Fibroblast of upper back skin (primary cell): ENCODE results near the gene SMCHD1.
"Not testable (repeated sequence)": the region's sequence is repeated elsewhere in the genome, so short reads cannot be mapped to it uniquely, and the experiment has no call there.

Experiments
- DNase-seq: peaks from one replicate; pipeline ENCODE4 v3.0.0-alpha.2; 2013

The SMCHD1 gene

GRCh38 chr18:2660849-2661248 lies 5.3 kb downstream of the SMCHD1 start:
- not testable (repeated sequence) for DNase-seq

- not testable (repeated sequence) for DNase-seq
These were observed 6.8 kb downstream of the SMCHD1 start for GRCh38 chr18:2662288-2662687.

GRCh38 chr18:2662990-2663389 lies 7.5 kb downstream of the SMCHD1 start:
- no peak for DNase-seq

- no peak for DNase-seq
These were observed 16.9 kb downstream of the SMCHD1 start for GRCh38 chr18:2672410-2672809.

GRCh38 chr18:2672872-2673271 lies 17.3 kb downstream of the SMCHD1 start:
- DNase-seq, result no peak

- not testable (repeated sequence) for DNase-seq
These were observed 23.4 kb downstream of the SMCHD1 start for GRCh38 chr18:2678933-2679332.

- no peak for DNase-seq
These were observed 24.8 kb downstream of the SMCHD1 start for GRCh38 chr18:2680216-2680792.

- no peak for DNase-seq
These were observed 26.6 kb downstream of the SMCHD1 start for GRCh38 chr18:2681993-2682603.

GRCh38 chr18:2683055-2683454 lies 27.5 kb downstream of the SMCHD1 start:
- no peak for DNase-seq

GRCh38 chr18:2686349-2686968 lies 30.9 kb downstream of the SMCHD1 start:
- DNase-seq, result no peak

GRCh38 chr18:2687390-2688001 lies 32.0 kb downstream of the SMCHD1 start:
- no peak for DNase-seq

GRCh38 chr18:2692508-2692907 lies 37.0 kb downstream of the SMCHD1 start:
- DNase-seq, result no peak

GRCh38 chr18:2697184-2697583 lies 41.7 kb downstream of the SMCHD1 start:
- no peak for DNase-seq

- no peak for DNase-seq
These were observed 43.5 kb downstream of the SMCHD1 start for GRCh38 chr18:2699001-2699400.

- DNase-seq, result no peak
These were observed 49.0 kb downstream of the SMCHD1 start for GRCh38 chr18:2704541-2704940.

- DNase-seq, result no peak
These were observed 51.4 kb downstream of the SMCHD1 start for GRCh38 chr18:2706903-2707302.

- DNase-seq, result no peak
These were observed 52.1 kb downstream of the SMCHD1 start for GRCh38 chr18:2707551-2708168.

- DNase-seq, result no peak
These were observed 53.8 kb downstream of the SMCHD1 start for GRCh38 chr18:2709316-2709715.

GRCh38 chr18:2714140-2714539 lies 58.6 kb downstream of the SMCHD1 start:
- no peak for DNase-seq

- DNase-seq, result peak; percentile 13
These were observed 60.5 kb downstream of the SMCHD1 start for GRCh38 chr18:2715990-2716389.

GRCh38 chr18:2716394-2717326 lies 61.1 kb downstream of the SMCHD1 start:
- no peak for DNase-seq

- no peak for DNase-seq
These were observed 61.9 kb downstream of the SMCHD1 start for GRCh38 chr18:2717407-2717806.

GRCh38 chr18:2719040-2719439 lies 63.5 kb downstream of the SMCHD1 start:
- DNase-seq, result no peak
